PFSK-1 (cell line): ENCODE results near the gene TRIM8.

Source experiments
- FOXP2 ChIP-seq: optimal IDR thresholded peaks from 2 replicates; pipeline ENCODE3; 2011; ENCODE audit warnings: borderline replicate concordance, control low read depth, inconsistent platforms; ENCODE audit not compliant: insufficient read depth; ENCODE audit errors: extremely low read length, extremely low read depth
- POLR2AphosphoS5 ChIP-seq: IDR thresholded peaks from 2 replicates; pipeline ENCODE4 v1.6.1; 2012; ENCODE audit warnings: low read depth, mild to moderate bottlenecking, control low read depth, low read length, moderate library complexity
- REST ChIP-seq, 2 experiments: IDR thresholded peaks; 2 replicates each; pipeline versions ENCODE4 v1.6.1 to v1.8.0; 2011 to 2012; ENCODE audit warnings: low read depth in 2 of 2, low read length in 2 of 2, control low read depth in 1 of 2, inconsistent platforms in 1 of 2, mild to moderate bottlenecking in 1 of 2, moderate library complexity in 1 of 2; ENCODE audit not compliant: insufficient read depth in 1 of 2
- SIN3A ChIP-seq: IDR thresholded peaks from 2 replicates; pipeline ENCODE4 v1.6.1; 2012; ENCODE audit warnings: mild to moderate bottlenecking, low read length, moderate library complexity, borderline replicate concordance; ENCODE audit not compliant: insufficient read depth
- TAF1 ChIP-seq: IDR thresholded peaks from 2 replicates; pipeline ENCODE4 v1.6.1; 2012; ENCODE audit warnings: low read length, control low read depth, borderline replicate concordance; ENCODE audit not compliant: insufficient read depth

Gene TRIM8

GRCh38 chr10:102679596-102679995 lies 35.3 kb downstream of the TRIM8 start:
- TF ChIP-seq TAF1 (no peak), POLR2AphosphoS5 (no peak), SIN3A (no peak), REST (IDR thresholded peaks at IDR 0.05; ENCODE audit: insufficient read depth in 1 of 2, low read depth in 2 of 2, low read length in 2 of 2) (no peak), FOXP2 (no peak)

GRCh38 chr10:102681696-102682095 lies 37.4 kb downstream of the TRIM8 start:
- TF ChIP-seq REST (IDR thresholded peaks at IDR 0.05; ENCODE audit: insufficient read depth in 1 of 2, low read depth in 2 of 2, low read length in 2 of 2) (no peak), SIN3A (no peak), FOXP2 (no peak), POLR2AphosphoS5 (no peak), TAF1 (no peak)

GRCh38 chr10:102682416-102682815 lies 38.1 kb downstream of the TRIM8 start:
- TF ChIP-seq POLR2AphosphoS5 (no peak), REST (IDR thresholded peaks at IDR 0.05; ENCODE audit: insufficient read depth in 1 of 2, low read depth in 2 of 2, low read length in 2 of 2) (no peak), SIN3A (no peak), FOXP2 (no peak), TAF1 (no peak)

GRCh38 chr10:102682981-102683380 lies 38.7 kb downstream of the TRIM8 start:
- TF ChIP-seq SIN3A = no peak
- TF ChIP-seq TAF1 = no peak
- no peak for TF ChIP-seq FOXP2
- no peak for TF ChIP-seq REST (IDR thresholded peaks at IDR 0.05; ENCODE audit: insufficient read depth in 1 of 2, low read depth in 2 of 2, low read length in 2 of 2)
- no peak for TF ChIP-seq POLR2AphosphoS5

- no peak for TF ChIP-seq SIN3A
- TF ChIP-seq POLR2AphosphoS5 = no peak
- no peak for TF ChIP-seq REST (IDR thresholded peaks at IDR 0.05; ENCODE audit: insufficient read depth in 1 of 2, low read depth in 2 of 2, low read length in 2 of 2)
- no peak for TF ChIP-seq TAF1
- no peak for TF ChIP-seq FOXP2
Observed at GRCh38 chr10:102683736-102684135, 39.5 kb downstream of the TRIM8 start.
